ENCODE results near the gene ARRDC4. TPM values are rescaled to one million over a fixed set of nuclear protein-coding genes. Genes with fewer than 3 reads are reported as not detected.

The ARRDC4 gene
- total and polyA plus RNA-seq, 2 of the 8 experiments (the other 6 are each of a cell fraction or from before 2014, with no cell fraction given): 3.5 to 3.8 TPM

DNA sequence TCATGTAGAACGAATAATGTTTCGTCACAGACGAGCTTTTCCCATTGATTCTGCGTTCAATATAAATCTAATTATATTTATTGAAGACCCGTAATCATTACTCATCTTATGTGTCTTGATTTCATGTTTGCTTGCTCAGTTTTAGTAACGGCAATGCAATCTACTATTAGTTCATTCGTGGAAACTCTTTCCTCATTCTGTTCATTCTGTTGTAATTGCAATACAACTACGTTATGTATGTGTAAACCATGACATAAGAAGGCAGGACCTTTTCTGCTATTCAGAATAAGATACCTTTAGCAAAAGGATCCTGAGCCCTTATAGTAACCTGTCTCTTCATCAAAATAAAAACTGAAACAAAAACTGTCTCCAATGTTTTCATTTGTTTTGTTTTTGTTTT, 6.8 kb upstream of the ARRDC4 start (continued):
- TF ChIP-seq, protein P1, sequence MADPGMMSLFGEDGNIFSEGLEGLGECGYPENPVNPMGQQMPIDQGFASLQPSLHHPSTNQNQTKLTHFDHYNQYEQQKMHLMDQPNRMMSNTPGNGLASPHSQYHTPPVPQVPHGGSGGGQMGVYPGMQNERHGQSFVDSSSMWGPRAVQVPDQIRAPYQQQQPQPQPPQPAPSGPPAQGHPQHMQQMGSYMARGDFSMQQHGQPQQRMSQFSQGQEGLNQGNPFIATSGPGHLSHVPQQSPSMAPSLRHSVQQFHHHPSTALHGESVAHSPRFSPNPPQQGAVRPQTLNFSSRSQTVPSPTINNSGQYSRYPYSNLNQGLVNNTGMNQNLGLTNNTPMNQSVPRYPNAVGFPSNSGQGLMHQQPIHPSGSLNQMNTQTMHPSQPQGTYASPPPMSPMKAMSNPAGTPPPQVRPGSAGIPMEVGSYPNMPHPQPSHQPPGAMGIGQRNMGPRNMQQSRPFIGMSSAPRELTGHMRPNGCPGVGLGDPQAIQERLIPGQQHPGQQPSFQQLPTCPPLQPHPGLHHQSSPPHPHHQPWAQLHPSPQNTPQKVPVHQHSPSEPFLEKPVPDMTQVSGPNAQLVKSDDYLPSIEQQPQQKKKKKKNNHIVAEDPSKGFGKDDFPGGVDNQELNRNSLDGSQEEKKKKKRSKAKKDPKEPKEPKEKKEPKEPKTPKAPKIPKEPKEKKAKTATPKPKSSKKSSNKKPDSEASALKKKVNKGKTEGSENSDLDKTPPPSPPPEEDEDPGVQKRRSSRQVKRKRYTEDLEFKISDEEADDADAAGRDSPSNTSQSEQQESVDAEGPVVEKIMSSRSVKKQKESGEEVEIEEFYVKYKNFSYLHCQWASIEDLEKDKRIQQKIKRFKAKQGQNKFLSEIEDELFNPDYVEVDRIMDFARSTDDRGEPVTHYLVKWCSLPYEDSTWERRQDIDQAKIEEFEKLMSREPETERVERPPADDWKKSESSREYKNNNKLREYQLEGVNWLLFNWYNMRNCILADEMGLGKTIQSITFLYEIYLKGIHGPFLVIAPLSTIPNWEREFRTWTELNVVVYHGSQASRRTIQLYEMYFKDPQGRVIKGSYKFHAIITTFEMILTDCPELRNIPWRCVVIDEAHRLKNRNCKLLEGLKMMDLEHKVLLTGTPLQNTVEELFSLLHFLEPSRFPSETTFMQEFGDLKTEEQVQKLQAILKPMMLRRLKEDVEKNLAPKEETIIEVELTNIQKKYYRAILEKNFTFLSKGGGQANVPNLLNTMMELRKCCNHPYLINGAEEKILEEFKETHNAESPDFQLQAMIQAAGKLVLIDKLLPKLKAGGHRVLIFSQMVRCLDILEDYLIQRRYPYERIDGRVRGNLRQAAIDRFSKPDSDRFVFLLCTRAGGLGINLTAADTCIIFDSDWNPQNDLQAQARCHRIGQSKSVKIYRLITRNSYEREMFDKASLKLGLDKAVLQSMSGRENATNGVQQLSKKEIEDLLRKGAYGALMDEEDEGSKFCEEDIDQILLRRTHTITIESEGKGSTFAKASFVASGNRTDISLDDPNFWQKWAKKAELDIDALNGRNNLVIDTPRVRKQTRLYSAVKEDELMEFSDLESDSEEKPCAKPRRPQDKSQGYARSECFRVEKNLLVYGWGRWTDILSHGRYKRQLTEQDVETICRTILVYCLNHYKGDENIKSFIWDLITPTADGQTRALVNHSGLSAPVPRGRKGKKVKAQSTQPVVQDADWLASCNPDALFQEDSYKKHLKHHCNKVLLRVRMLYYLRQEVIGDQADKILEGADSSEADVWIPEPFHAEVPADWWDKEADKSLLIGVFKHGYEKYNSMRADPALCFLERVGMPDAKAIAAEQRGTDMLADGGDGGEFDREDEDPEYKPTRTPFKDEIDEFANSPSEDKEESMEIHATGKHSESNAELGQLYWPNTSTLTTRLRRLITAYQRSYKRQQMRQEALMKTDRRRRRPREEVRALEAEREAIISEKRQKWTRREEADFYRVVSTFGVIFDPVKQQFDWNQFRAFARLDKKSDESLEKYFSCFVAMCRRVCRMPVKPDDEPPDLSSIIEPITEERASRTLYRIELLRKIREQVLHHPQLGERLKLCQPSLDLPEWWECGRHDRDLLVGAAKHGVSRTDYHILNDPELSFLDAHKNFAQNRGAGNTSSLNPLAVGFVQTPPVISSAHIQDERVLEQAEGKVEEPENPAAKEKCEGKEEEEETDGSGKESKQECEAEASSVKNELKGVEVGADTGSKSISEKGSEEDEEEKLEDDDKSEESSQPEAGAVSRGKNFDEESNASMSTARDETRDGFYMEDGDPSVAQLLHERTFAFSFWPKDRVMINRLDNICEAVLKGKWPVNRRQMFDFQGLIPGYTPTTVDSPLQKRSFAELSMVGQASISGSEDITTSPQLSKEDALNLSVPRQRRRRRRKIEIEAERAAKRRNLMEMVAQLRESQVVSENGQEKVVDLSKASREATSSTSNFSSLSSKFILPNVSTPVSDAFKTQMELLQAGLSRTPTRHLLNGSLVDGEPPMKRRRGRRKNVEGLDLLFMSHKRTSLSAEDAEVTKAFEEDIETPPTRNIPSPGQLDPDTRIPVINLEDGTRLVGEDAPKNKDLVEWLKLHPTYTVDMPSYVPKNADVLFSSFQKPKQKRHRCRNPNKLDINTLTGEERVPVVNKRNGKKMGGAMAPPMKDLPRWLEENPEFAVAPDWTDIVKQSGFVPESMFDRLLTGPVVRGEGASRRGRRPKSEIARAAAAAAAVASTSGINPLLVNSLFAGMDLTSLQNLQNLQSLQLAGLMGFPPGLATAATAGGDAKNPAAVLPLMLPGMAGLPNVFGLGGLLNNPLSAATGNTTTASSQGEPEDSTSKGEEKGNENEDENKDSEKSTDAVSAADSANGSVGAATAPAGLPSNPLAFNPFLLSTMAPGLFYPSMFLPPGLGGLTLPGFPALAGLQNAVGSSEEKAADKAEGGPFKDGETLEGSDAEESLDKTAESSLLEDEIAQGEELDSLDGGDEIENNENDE (IDR thresholded peaks at IDR 0.05; ENCODE audit: insufficient replicate concordance, low read length): no peak
- TF ChIP-seq, protein P2, sequence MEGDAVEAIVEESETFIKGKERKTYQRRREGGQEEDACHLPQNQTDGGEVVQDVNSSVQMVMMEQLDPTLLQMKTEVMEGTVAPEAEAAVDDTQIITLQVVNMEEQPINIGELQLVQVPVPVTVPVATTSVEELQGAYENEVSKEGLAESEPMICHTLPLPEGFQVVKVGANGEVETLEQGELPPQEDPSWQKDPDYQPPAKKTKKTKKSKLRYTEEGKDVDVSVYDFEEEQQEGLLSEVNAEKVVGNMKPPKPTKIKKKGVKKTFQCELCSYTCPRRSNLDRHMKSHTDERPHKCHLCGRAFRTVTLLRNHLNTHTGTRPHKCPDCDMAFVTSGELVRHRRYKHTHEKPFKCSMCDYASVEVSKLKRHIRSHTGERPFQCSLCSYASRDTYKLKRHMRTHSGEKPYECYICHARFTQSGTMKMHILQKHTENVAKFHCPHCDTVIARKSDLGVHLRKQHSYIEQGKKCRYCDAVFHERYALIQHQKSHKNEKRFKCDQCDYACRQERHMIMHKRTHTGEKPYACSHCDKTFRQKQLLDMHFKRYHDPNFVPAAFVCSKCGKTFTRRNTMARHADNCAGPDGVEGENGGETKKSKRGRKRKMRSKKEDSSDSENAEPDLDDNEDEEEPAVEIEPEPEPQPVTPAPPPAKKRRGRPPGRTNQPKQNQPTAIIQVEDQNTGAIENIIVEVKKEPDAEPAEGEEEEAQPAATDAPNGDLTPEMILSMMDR (IDR thresholded peaks at IDR 0.05; ENCODE audit: control extremely low read depth in 1 of 3, insufficient read depth in 1 of 3, low read depth in 1 of 3, low read length in 3 of 3): no peak
- TF ChIP-seq, protein P3, sequence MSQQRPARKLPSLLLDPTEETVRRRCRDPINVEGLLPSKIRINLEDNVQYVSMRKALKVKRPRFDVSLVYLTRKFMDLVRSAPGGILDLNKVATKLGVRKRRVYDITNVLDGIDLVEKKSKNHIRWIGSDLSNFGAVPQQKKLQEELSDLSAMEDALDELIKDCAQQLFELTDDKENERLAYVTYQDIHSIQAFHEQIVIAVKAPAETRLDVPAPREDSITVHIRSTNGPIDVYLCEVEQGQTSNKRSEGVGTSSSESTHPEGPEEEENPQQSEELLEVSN (IDR thresholded peaks at IDR 0.05): no peak
- no peak for TF ChIP-seq RXRA (IDR thresholded peaks at IDR 0.05; ENCODE audit: insufficient read depth, low read depth, low read length)

All from H1 (cell line).